Skeletal muscle tissue (tissue), 4 donors: ENCODE data around the gene RTTN. TPM values are rescaled to one million over a fixed set of nuclear protein-coding genes. Genes with fewer than 3 reads are reported as not detected.

Experiments used
- H3K27ac ChIP-seq: one replicate; pipeline ENCODE4 v1.7.0; 2013; ENCODE audit warnings: mild to moderate bottlenecking, low read depth, low read length, inconsistent platforms
- H3K27me3 ChIP-seq, 3 donors: one replicate each; pipeline ENCODE4 v1.7.0; 2013; ENCODE audit warnings: low read length in 3 of 3; ENCODE audit not compliant: control insufficient read depth in 3 of 3, insufficient read depth in 3 of 3
- H3K36me3 ChIP-seq, 3 donors: one replicate each; pipeline ENCODE4 v1.7.0; 2013; ENCODE audit warnings: low read length in 3 of 3; ENCODE audit not compliant: control insufficient read depth in 3 of 3, insufficient read depth in 3 of 3
- H3K4me1 ChIP-seq, 3 donors: one replicate each; pipeline ENCODE4 v1.7.0; 2013; ENCODE audit warnings: low read length in 3 of 3, mild to moderate bottlenecking in 3 of 3; ENCODE audit not compliant: control insufficient read depth in 3 of 3, insufficient read depth in 3 of 3
- H3K4me3 ChIP-seq, 3 donors: one replicate each; pipeline ENCODE4 v1.7.0; 2013; ENCODE audit warnings: low read length in 3 of 3
- H3K9ac ChIP-seq, 3 donors: one replicate each; pipeline ENCODE4 v1.7.0; 2013; ENCODE audit warnings: low read length in 3 of 3, mild to moderate bottlenecking in 3 of 3, moderate library complexity in 2 of 3, low read depth in 1 of 3
- H3K9me3 ChIP-seq, 3 donors: one replicate each; pipeline ENCODE4 v1.7.0; 2013; ENCODE audit warnings: low read length in 3 of 3; ENCODE audit not compliant: control insufficient read depth in 3 of 3
- total RNA-seq: library from RNA; depleted of rRNA; stranded (reverse); fragments of >200 nt; gene quantifications from one replicate; pipeline ENCODE4 v1.2.3, GENCODE V29; 2014
- donor health status: Osteomylitis.

Gene RTTN
- total RNA-seq, 1 donor from 2014 or later = 43.8 TPM

GRCh38 chr18:70073432-70073831 lies 132.1 kb downstream of the RTTN start:
- no peak overlapping the region for H3K9ac ChIP-seq
- H3K27me3 ChIP-seq = no peaks in the 10 kb centered on the region
- no peaks in the 10 kb centered on the region for H3K9me3 ChIP-seq
- no peaks in the 10 kb centered on the region for H3K4me1 ChIP-seq
- peaks cover 0 to 6% (median 4%) of the 10 kb centered on the region in 3 donors for H3K36me3 ChIP-seq
- no peak overlapping the region for H3K4me3 ChIP-seq
- no peak overlapping the region for H3K27ac ChIP-seq

DNA sequence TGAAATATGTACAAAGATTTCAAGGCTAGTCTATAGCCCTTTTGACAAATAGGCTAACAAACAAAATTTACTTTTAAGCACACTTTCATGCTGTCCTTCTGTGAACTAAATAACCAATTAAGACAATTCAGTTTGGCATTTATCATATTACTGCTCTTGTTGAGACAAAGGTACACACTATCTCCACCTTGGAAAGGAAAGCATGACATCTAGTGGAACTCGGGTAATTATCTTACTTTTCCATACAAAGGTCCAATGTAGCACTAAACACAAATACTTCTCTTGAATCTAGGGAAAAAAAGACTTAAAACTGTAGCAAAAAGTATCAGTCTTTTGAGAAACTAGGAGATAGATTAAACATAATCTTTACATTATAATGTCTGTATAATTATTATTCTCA lies 132.8 kb downstream of the RTTN start:
- Histone ChIP-seq H3K4me1 (no peaks in the 10 kb centered on the region), H3K4me3 (no peak overlapping the region), H3K9ac (no peak overlapping the region), H3K36me3 (peaks cover 0 to 7% (median 6%) of the 10 kb centered on the region in 3 donors), H3K9me3 (no peaks in the 10 kb centered on the region), H3K27me3 (no peaks in the 10 kb centered on the region), H3K27ac (no peak overlapping the region)

DNA sequence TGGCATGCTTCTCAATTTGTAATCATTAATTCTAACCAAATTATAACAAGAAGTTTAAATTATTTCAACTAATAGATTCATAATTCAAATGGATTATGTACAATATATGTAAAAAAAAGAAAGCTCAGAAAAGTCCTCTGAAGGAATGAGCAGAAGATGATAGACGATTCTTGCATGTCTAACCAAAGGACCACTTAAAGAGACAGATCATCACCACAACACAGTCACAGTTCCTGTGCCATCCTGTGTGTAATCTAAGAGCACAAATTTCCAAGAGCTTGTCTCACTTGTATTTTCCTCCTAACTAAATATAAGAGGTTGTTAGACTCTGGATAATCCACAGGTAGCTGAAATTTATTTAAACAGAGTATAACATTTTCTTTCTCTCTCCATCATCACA lies 135.5 kb downstream of the RTTN start:
- Histone ChIP-seq H3K9ac (no peak overlapping the region), H3K27me3 (no peaks in the 10 kb centered on the region), H3K9me3 (no peaks in the 10 kb centered on the region), H3K4me3 (no peak overlapping the region), H3K27ac (no peak overlapping the region), H3K4me1 (no peaks in the 10 kb centered on the region), H3K36me3 (peaks cover 0 to 7% (median 6%) of the 10 kb centered on the region in 3 donors)

GRCh38 chr18:70069382-70069781 lies 136.1 kb downstream of the RTTN start:
- Histone ChIP-seq H3K9ac (no peak overlapping the region), H3K4me3 (no peak overlapping the region), H3K27me3 (no peaks in the 10 kb centered on the region), H3K27ac (no peak overlapping the region), H3K9me3 (no peaks in the 10 kb centered on the region), H3K36me3 (peaks cover 0 to 7% (median 6%) of the 10 kb centered on the region in 3 donors), H3K4me1 (no peaks in the 10 kb centered on the region)

DNA sequence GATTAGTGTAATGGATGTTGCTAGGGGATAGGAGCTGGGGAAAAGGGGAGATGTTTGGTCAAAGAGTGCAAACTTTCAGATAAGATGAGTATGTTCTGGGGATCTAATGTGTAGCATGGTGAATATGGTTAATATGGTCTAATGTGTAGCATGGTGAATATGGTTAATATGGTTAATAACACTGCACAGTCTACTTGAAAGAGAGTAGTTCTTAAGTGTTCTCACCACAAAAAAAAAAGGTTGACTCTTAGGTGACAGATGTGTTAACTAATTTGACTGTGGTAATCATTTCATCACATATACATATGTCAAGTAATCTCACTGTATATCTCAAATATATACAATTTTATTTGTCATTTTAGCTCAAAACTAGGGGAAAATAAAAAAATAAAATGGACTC lies 136.5 kb downstream of the RTTN start:
- no peaks in the 10 kb centered on the region for H3K27me3 ChIP-seq
- no peak overlapping the region for H3K27ac ChIP-seq
- H3K9ac ChIP-seq = no peak overlapping the region
- peaks cover 0 to 7% (median 6%) of the 10 kb centered on the region in 3 donors for H3K36me3 ChIP-seq
- no peaks in the 10 kb centered on the region for H3K4me1 ChIP-seq
- H3K4me3 ChIP-seq = no peak overlapping the region
- H3K9me3 ChIP-seq = no peaks in the 10 kb centered on the region

- H3K9ac ChIP-seq = no peak overlapping the region
- no peaks in the 10 kb centered on the region for H3K9me3 ChIP-seq
- H3K4me3 ChIP-seq = no peak overlapping the region
- no peaks in the 10 kb centered on the region for H3K4me1 ChIP-seq
- H3K27me3 ChIP-seq = no peaks in the 10 kb centered on the region
- peaks cover 3 to 13% (median 10%) of the 10 kb centered on the region in 3 donors for H3K36me3 ChIP-seq
- H3K27ac ChIP-seq = no peak overlapping the region
Observed at GRCh38 chr18:70059684-70060083, 145.8 kb downstream of the RTTN start.

- no peaks in the 10 kb centered on the region for H3K9me3 ChIP-seq
- no peak overlapping the region for H3K4me3 ChIP-seq
- H3K36me3 ChIP-seq = peaks cover 3 to 13% (median 10%) of the 10 kb centered on the region in 3 donors
- H3K4me1 ChIP-seq = no peaks in the 10 kb centered on the region
- no peaks in the 10 kb centered on the region for H3K27me3 ChIP-seq
- no peak overlapping the region for H3K27ac ChIP-seq
- no peak overlapping the region for H3K9ac ChIP-seq
Observed at GRCh38 chr18:70058916-70059315, 146.6 kb downstream of the RTTN start.

- Histone ChIP-seq H3K27me3 (no peaks in the 10 kb centered on the region), H3K9me3 (no peaks in the 10 kb centered on the region), H3K4me3 (no peak overlapping the region), H3K4me1 (peaks cover 0 to 5% (median 0%) of the 10 kb centered on the region in 3 donors), H3K27ac (no peak overlapping the region), H3K36me3 (peaks cover 0 to 5% (median 3%) of the 10 kb centered on the region in 3 donors), H3K9ac (no peak overlapping the region)
Observed at GRCh38 chr18:70047931-70048603, 157.4 kb downstream of the RTTN start.

GRCh38 chr18:70046796-70047195 lies 158.7 kb downstream of the RTTN start:
- Histone ChIP-seq H3K4me1 (peaks cover 0 to 5% (median 0%) of the 10 kb centered on the region in 3 donors), H3K9ac (no peak overlapping the region), H3K27me3 (no peaks in the 10 kb centered on the region), H3K36me3 (peaks cover 0 to 2% (median 0%) of the 10 kb centered on the region in 3 donors), H3K4me3 (no peak overlapping the region), H3K9me3 (no peaks in the 10 kb centered on the region), H3K27ac (no peak overlapping the region)

DNA sequence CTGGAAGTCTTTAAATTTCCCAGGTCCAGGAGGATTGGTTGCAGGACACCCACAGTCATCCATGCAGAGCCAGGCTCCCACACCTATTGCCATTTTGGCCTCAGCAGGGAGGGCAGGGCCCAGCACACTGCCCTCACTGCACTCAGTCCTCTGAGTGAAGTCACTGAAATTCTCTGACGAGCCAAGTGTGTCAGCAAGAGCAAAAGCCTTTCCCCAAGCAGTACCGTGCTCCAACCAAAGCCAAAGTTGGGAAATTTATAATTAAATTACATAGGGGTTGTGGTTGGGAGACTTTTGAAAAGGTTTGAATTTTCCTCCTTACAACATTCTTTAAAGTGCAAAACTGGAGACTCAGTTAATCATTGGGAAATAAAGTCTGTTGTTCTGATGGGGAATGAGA lies 159.3 kb downstream of the RTTN start:
- Histone ChIP-seq H3K9ac (no peak overlapping the region), H3K4me3 (no peak overlapping the region)

More for the DNA sequence above, 159.3 kb downstream of the RTTN start:
- H3K36me3 ChIP-seq = peaks cover 0 to 2% (median 0%) of the 10 kb centered on the region in 3 donors
- no peaks in the 10 kb centered on the region for H3K9me3 ChIP-seq
- no peak overlapping the region for H3K27ac ChIP-seq
- H3K27me3 ChIP-seq = no peaks in the 10 kb centered on the region
- H3K4me1 ChIP-seq = peaks cover 0 to 5% (median 0%) of the 10 kb centered on the region in 3 donors
